Measurements from ENCODE around the gene DTHD1.

GRCh38 chr4:36292556-36293188 is 11.3 kb downstream of the DTHD1 start:
- TF ChIP-seq CTCF (IDR thresholded peaks at IDR 0.05) = no peak
- TF ChIP-seq EP300 (IDR thresholded peaks at IDR 0.05; ENCODE audit: borderline replicate concordance in 1 of 2, low read depth in 1 of 2, low read length in 1 of 2) = no peak
- TF ChIP-seq POLR2AphosphoS5 (IDR thresholded peaks at IDR 0.05; ENCODE audit: low read depth, low read length) = no peak
- no peak for TF ChIP-seq MXI1 (IDR thresholded peaks at IDR 0.05; ENCODE audit: low read depth, low read length)
- TF ChIP-seq SMC3 (IDR thresholded peaks at IDR 0.05; ENCODE audit: low read depth, low read length) = no peak
- TF ChIP-seq RFX5 (IDR thresholded peaks at IDR 0.05; ENCODE audit: low read length) = no peak
- TF ChIP-seq TEAD4 (IDR thresholded peaks at IDR 0.05; ENCODE audit: borderline replicate concordance, insufficient read depth) = no peak
- TF ChIP-seq USF1 (IDR thresholded peaks at IDR 0.05; ENCODE audit: borderline replicate concordance, low read depth) = no peak
- no peak for TF ChIP-seq REST (IDR thresholded peaks at IDR 0.05; ENCODE audit: low read depth, low read length)
- no peak for TF ChIP-seq FOXJ3 (CRISPR knock-in tag; IDR thresholded peaks at IDR 0.05)
- no peak for TF ChIP-seq FOXM1 (IDR thresholded peaks at IDR 0.05; ENCODE audit: low read depth)

Data from SK-N-SH (cell line).